Activated CD8-positive, alpha-beta T cell treated with anti-CD3 and anti-CD28 coated beads for 36 hours (primary cell): ENCODE measurements around the gene SHC2. TPM values are rescaled to one million over a fixed set of nuclear protein-coding genes. Genes with fewer than 3 reads are reported as not detected.

Experiments used
- ATAC-seq: fragments of 200-7000 bp; cut with Tn5 transposase; one replicate; pipeline ENCODE4 v1.10.0; 2021; ENCODE audit warnings: mild to moderate bottlenecking, moderate library complexity
- CTCF ChIA-PET: fragments of 350-600 bp; sonication (Branson Sonifier 250); formaldehyde crosslinking; loops from one replicate; lab custom pipeline; 2021; ENCODE audit warnings: antibody characterized with exemption; lab: Charles Lee
- POLR2A ChIA-PET: fragments of 350-600 bp; sonication (Branson Sonifier 250); formaldehyde crosslinking; loops from one replicate; lab custom pipeline; 2021; ENCODE audit warnings: antibody characterized with exemption; lab: Charles Lee
- DNase-seq: peaks from one replicate; pipeline ENCODE4 v3.0.0-alpha.2; 2020
- H3K27ac Mint-ChIP-seq: one replicate; pipeline ENCODE4 v1.8.0; 2021; ENCODE audit warnings: mild to moderate bottlenecking, mixed read lengths
- H3K27me3 Mint-ChIP-seq: one replicate; pipeline ENCODE4 v1.8.0; 2021; ENCODE audit warnings: mixed read lengths
- H3K36me3 Mint-ChIP-seq: one replicate; pipeline ENCODE4 v1.8.0; 2021; ENCODE audit warnings: low read depth, mixed read lengths
- H3K4me1 Mint-ChIP-seq: one replicate; pipeline ENCODE4 v1.8.0; 2021; ENCODE audit warnings: low read depth, mixed read lengths
- H3K4me3 Mint-ChIP-seq: one replicate; pipeline ENCODE4 v1.8.0; 2021; ENCODE audit warnings: mild to moderate bottlenecking, moderate library complexity, mixed read lengths
- H3K9me3 Mint-ChIP-seq: one replicate; pipeline ENCODE4 v1.8.0; 2021; ENCODE audit warnings: mixed read lengths
- CTCF ChIP-seq: fragments of 200-600 bp; IDR thresholded peaks from one replicate; pipeline ENCODE4 v1.8.0; 2022; ENCODE audit warnings: antibody characterized with exemption, mild to moderate bottlenecking
- intact Hi-C: fragments of 100-400 bp; cut with micrococcal nuclease; formaldehyde crosslinking; loops from one replicate; pipeline ENCODE4 v1.10.0; 2022
- total RNA-seq, 2 experiments: library from RNA; stranded (reverse); gene quantifications; one replicate each; pipeline ENCODE4 v1.2.3, GENCODE V29; 2021

SHC2 gene
- total RNA-seq, 2 experiments from 2014 or later = 0.25 to 0.45 TPM

DNA sequence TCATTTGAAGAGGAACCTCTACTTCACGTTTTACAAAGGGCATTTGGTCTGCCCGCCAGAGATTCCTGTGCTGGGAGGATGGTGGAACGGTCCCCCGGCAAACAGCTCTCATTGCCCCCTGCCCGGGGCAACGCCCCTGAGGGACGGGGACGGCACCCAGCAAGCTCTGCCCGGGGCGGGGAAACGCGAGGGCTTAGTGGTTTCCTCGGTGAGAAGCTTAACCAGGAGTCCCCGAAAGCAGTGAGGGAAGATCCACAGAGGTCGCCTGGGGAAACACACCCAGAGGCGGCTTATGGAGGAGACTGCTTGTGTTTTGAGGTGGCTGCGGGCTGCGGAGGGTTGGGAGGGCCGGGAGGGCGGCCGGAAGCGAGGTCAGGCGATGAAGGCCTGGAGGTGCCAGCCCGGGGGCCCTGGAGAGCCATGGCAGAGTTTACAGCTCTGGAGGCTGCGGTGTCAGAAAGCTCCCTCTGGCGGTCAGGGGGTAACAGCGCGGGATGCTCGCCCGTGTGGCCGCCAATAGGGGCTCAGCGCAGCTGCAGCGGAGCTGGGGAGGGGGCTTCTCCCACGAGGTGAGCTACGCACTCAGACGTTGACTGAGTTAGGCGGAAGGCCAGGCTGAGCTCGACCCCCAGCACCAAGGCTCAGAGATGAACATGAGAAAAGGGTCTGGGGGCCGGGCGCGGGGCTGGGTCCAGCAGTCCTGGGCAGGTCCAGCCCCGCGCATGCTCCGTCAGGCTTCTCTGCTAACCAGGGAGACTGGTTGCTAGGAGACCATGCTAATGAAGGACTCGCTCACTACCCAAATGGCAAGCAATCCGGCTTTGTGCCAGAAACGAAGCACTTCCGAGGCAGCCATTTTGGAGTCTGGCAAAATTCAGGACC lies 45.8 kb upstream of the SHC2 start:
- DNase-seq = peak; percentile 97
- ChIA-PET POLR2A (interaction anchor here (0.8 to 1.3 kb wide), 5 partner anchors 9 to 66 kb away, joined by 3 to 10 read pairs (median 5); partner anchors contain the start of genes BSG and MADCAM1), CTCF (interaction anchor here (0.5 to 2.3 kb wide), 21 partner anchors 9 to 240 kb away, joined by 3 to 22 read pairs (median 3); partner anchors contain the start of genes C2CD4C, CDC34, MADCAM1 and SHC2)
- Mint-ChIP-seq H3K9me3 (no peaks in the 10 kb centered on the region), H3K27ac (peak overlapping the region; percentile 99), H3K36me3 (peaks cover 4% of the 10 kb centered on the region), H3K4me3 (peak overlapping the region; percentile 91), H3K27me3 (no peaks in the 10 kb centered on the region), H3K4me1 (peaks cover 35% of the 10 kb centered on the region)
- ATAC-seq = peak; percentile 66
- intact Hi-C loops = no loop called here
- peak; percentile 96 for TF ChIP-seq CTCF

DNA sequence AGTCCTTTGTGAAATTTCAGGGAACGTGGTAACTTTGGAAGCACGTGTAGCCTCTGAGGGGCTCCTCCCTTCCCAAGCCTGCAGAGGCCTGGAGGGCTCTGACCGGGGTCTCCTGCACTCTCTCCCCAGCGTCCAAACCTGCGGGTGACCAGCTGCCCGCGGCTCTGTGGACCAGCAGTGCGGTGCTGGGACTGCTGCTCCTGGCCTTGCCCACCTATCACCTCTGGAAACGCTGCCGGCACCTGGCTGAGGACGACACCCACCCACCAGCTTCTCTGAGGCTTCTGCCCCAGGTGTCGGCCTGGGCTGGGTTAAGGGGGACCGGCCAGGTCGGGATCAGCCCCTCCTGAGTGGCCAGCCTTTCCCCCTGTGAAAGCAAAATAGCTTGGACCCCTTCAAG lies 43.8 kb upstream of the SHC2 start:
- peaks cover 21% of the 10 kb centered on the region for H3K4me1 Mint-ChIP-seq
- DNase-seq (no peak), ATAC-seq (no peak)
- H3K4me3 Mint-ChIP-seq = no peak overlapping the region
- TF ChIP-seq CTCF = no peak
- H3K27ac Mint-ChIP-seq = no peak overlapping the region
- POLR2A ChIA-PET = interaction anchor here (1.5 kb wide), 1 partner anchor 13 kb away, joined by 5 read pairs; no protein-coding TSS in a partner anchor
- no peaks in the 10 kb centered on the region for H3K27me3 Mint-ChIP-seq
- no peaks in the 10 kb centered on the region for H3K9me3 Mint-ChIP-seq
- CTCF ChIA-PET = interaction anchor here (1.3 kb wide), 1 partner anchor 9 kb away, joined by 7 read pairs; the partner anchor contains the start of gene MADCAM1
- peaks cover 4% of the 10 kb centered on the region for H3K36me3 Mint-ChIP-seq
- intact Hi-C loops = no loop called here

GRCh38 chr19:501646-502045 lies 40.8 kb upstream of the SHC2 start:
- H3K27me3 Mint-ChIP-seq = peaks cover 12% of the 10 kb centered on the region
- no peak overlapping the region for H3K27ac Mint-ChIP-seq
- TF ChIP-seq CTCF = no peak
- H3K4me3 Mint-ChIP-seq = no peak overlapping the region
- intact Hi-C loops = no loop called here
- no peaks in the 10 kb centered on the region for H3K9me3 Mint-ChIP-seq
- H3K36me3 Mint-ChIP-seq = no peaks in the 10 kb centered on the region
- ATAC-seq (no peak), DNase-seq (no peak)
- peaks cover 7% of the 10 kb centered on the region for H3K4me1 Mint-ChIP-seq
- ChIA-PET POLR2A (no interaction called here), CTCF (no interaction called here)

DNA sequence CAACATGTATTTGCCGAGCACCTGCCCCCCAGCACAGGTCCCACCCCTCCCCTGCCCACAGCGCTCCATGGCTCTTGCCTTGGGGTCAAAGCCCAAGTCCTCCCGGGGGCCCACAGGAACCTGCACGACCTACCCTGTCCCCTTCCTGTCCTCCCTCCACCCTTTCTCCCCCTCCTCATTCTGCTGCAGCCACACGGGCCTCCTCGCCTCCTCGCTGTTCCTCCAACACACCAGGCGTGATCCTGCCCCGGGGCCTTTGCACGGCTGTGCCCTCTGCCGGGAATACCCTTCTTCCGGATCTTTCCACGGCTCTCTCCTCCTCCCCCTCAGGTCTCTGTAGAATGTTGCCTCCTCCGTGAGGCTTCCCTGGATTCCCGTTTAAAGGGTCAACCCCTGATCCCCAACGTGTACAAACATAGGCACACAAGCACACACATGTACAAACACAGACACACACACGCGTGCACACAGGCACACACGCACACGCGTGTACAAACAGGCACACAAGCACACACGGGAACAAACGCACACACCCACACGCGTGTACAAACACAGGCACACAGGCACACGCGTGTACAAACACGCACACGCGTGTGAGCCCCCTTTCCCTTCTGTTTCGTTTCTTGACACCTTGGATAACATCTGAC lies 38.3 kb upstream of the SHC2 start:
- POLR2A ChIA-PET = no interaction called here
- Mint-ChIP-seq H3K4me3 (no peak overlapping the region), H3K27me3 (peaks cover 18% of the 10 kb centered on the region), H3K36me3 (no peaks in the 10 kb centered on the region), H3K4me1 (peaks cover 9% of the 10 kb centered on the region), H3K9me3 (no peaks in the 10 kb centered on the region), H3K27ac (no peak overlapping the region)
- ATAC-seq (no peak), DNase-seq (no peak)
- no peak for TF ChIP-seq CTCF
- CTCF ChIA-PET = interaction anchor here (1.4 kb wide), 1 partner anchor 8 kb away, joined by 8 read pairs; the partner anchor contains the start of gene TPGS1
- intact Hi-C loops = no loop called here
